Osteoblast (primary cell): ENCODE results near the gene AK3. TPM values are rescaled to one million over a fixed set of nuclear protein-coding genes. Genes with fewer than 3 reads are reported as not detected.

Source experiments
- DNase-seq: peaks from one replicate; pipeline ENCODE4 v3.0.0; 2011; ENCODE audit warnings: low spot score, mixed read lengths; ENCODE audit not compliant: insufficient read length; ENCODE audit errors: missing footprints
- H2AFZ ChIP-seq: 2 replicates; pipeline ENCODE4 v1.6.0; 2011; ENCODE audit warnings: mild to moderate bottlenecking, low read length
- H3K27ac ChIP-seq: 2 replicates; pipeline ENCODE4 v1.5.1; 2011; ENCODE audit warnings: mild to moderate bottlenecking, low read depth, low read length, moderate library complexity
- H3K27me3 ChIP-seq: 2 replicates; pipeline ENCODE4 v1.6.0; 2012; ENCODE audit warnings: mild to moderate bottlenecking, control low read depth, inconsistent platforms, low read length, moderate library complexity; ENCODE audit not compliant: insufficient read depth
- H3K36me3 ChIP-seq: 2 replicates; pipeline ENCODE4 v1.5.1; 2011; ENCODE audit warnings: mild to moderate bottlenecking, low read length, control low read depth, moderate library complexity; ENCODE audit not compliant: insufficient read depth
- H3K4me1 ChIP-seq: 2 replicates; pipeline ENCODE4 v1.5.1; 2011; ENCODE audit warnings: mild to moderate bottlenecking, low read length, control low read depth, moderate library complexity; ENCODE audit not compliant: insufficient read depth
- H3K4me2 ChIP-seq: 2 replicates; pipeline ENCODE4 v1.6.0; 2011; ENCODE audit warnings: mild to moderate bottlenecking, low read length; ENCODE audit not compliant: insufficient read depth
- H3K4me3 ChIP-seq: fragments of 200-600 bp; sonication (generic); 3 replicates; pipeline ENCODE4 v1.5.1; 2012; ENCODE audit warnings: mild to moderate bottlenecking, low read length, inconsistent platforms; ENCODE audit not compliant: insufficient read depth
- H3K79me2 ChIP-seq: 2 replicates; pipeline ENCODE4 v1.6.0; 2012; ENCODE audit warnings: mild to moderate bottlenecking, low read length, control low read depth, inconsistent platforms; ENCODE audit not compliant: insufficient read depth
- H3K9me3 ChIP-seq: 2 replicates; pipeline ENCODE4 v1.5.1; 2011; ENCODE audit warnings: low read depth, low read length, control low read depth
- H4K20me1 ChIP-seq: 2 replicates; pipeline ENCODE4 v1.6.0; 2012; ENCODE audit warnings: mild to moderate bottlenecking, low read length, control low read depth; ENCODE audit not compliant: insufficient read depth
- total RNA-seq: library from RNA; depleted of rRNA; stranded (reverse); fragments of >200 nt; gene quantifications from 2 replicates; pipeline ENCODE4 v1.2.3, GENCODE V29; 2012
- TF ChIP-seq, protein P1 (sequence below): IDR thresholded peaks from 2 replicates; pipeline ENCODE4 v1.5.1; 2011; ENCODE audit warnings: mild to moderate bottlenecking, low read depth, low read length, moderate library complexity; ENCODE audit errors: extremely low read depth

The AK3 gene
- total RNA-seq, 1 donor, result 48.9 TPM

DNA sequence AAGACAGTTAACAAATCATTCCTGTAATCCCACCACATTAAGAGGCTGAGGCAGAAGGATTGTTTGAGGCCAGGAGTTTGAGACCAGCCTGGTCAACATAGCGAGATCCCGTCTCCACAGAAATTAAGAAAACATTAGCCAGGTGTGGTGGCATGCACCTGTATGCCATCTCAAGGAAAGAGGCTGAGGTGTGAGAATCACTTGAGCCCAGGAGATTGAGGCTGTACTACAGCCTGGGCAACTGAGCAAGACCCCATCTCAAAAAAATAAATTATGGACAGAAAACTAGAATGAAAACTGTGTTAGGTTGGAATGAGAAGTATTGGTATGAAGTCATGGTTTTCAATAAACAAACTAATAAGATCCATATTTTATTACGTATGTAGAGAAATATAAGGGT lies 23.0 kb upstream of the AK3 start:
- no peak overlapping the region for H3K4me3 ChIP-seq
- no peak overlapping the region for H2AFZ ChIP-seq
- H3K36me3 ChIP-seq, result no peaks in the 10 kb centered on the region
- peaks cover 4% of the 10 kb centered on the region for H3K27me3 ChIP-seq
- no peak for DNase-seq
- no peaks in the 10 kb centered on the region for H3K9me3 ChIP-seq
- no peaks in the 10 kb centered on the region for H3K79me2 ChIP-seq
- peaks cover 9% of the 10 kb centered on the region for H3K4me1 ChIP-seq
- no peaks in the 10 kb centered on the region for H4K20me1 ChIP-seq
- no peak overlapping the region for H3K4me2 ChIP-seq
- no peak overlapping the region for H3K27ac ChIP-seq
- TF ChIP-seq, protein P1, sequence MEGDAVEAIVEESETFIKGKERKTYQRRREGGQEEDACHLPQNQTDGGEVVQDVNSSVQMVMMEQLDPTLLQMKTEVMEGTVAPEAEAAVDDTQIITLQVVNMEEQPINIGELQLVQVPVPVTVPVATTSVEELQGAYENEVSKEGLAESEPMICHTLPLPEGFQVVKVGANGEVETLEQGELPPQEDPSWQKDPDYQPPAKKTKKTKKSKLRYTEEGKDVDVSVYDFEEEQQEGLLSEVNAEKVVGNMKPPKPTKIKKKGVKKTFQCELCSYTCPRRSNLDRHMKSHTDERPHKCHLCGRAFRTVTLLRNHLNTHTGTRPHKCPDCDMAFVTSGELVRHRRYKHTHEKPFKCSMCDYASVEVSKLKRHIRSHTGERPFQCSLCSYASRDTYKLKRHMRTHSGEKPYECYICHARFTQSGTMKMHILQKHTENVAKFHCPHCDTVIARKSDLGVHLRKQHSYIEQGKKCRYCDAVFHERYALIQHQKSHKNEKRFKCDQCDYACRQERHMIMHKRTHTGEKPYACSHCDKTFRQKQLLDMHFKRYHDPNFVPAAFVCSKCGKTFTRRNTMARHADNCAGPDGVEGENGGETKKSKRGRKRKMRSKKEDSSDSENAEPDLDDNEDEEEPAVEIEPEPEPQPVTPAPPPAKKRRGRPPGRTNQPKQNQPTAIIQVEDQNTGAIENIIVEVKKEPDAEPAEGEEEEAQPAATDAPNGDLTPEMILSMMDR, result no peak

DNA sequence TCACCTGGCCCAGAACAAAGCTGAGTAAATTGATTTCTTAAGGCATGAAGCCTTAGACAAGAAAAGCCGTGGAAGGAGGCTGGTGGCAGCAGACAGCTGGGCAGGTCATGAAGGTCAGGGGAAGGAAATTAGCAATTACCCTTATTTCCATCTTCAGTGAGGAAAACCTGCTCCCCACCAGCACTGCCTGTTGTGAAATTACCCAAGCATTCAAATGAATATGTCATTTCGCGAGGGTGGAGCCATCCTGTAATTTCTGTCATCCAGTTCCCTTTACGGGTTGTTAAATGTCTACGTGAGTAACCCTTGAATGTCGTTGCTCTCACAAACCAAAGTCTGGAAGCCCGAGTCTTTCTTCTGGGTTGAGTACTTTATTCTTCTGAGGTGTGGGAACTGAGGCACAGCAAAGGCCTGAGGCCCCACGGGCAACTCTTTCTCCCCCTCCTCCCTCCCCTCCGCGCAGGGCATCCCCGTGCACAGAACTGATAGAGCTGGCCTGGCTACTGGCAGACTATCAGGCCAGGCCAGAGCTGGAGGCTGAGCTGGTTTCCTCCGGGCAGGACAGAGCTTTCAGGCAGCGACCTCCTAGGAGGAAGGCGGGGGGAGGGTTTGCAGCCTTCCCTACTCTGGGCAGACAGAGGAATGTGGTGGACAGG lies 22.0 kb upstream of the AK3 start:
- peak overlapping the region; percentile 71 for H3K4me2 ChIP-seq
- H2AFZ ChIP-seq, result peak overlapping the region; percentile 56
- no peaks in the 10 kb centered on the region for H4K20me1 ChIP-seq
- peak overlapping the region; percentile 54 for H3K4me3 ChIP-seq
- H3K27ac ChIP-seq, result no peak overlapping the region
- no peaks in the 10 kb centered on the region for H3K9me3 ChIP-seq
- H3K79me2 ChIP-seq, result no peaks in the 10 kb centered on the region
- DNase-seq, result peak; percentile 73
- peaks cover 4% of the 10 kb centered on the region for H3K27me3 ChIP-seq
- no peaks in the 10 kb centered on the region for H3K36me3 ChIP-seq
- H3K4me1 ChIP-seq, result peaks cover 7% of the 10 kb centered on the region
- TF ChIP-seq, protein P1, result no peak

DNA sequence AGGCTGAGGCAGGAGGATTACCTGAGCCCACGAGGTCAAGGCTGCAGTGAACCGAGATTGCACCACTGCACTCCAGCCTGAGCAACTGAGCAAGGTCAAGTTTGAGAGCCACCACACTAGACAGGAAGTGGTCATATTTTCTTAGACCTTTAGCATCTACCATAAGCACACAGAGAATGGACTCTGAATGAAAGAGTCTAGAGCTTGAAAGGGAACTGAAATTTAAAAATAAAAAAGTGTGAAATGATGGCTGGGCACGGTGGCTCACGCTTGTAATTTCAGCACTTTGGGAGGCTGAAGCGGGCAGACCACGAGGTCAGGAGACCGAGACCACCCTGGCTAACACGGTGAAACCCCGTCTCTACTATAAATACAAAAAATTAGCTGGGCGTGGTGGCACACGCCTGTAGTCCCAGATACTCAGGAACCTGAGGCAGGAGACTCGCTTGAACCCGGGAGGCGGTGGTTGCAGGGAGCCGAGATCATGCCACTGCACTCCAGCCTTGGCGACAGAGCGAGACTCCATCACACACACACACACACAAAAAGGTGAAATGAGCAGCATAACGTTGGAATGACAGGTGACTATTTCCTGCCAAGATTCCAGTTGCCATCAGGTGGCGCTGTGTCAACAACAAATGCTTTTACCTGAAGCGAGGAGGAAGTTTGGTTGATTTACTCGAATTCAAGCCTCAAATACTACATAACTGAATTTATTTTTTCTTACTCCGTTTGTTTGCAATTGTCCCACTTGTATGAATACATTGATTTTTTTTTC lies 21.3 kb upstream of the AK3 start:
- Histone ChIP-seq H3K9me3 (no peaks in the 10 kb centered on the region), H4K20me1 (no peaks in the 10 kb centered on the region), H3K4me2 (peak overlapping the region; percentile 71), H3K27ac (no peak overlapping the region), H3K36me3 (no peaks in the 10 kb centered on the region), H3K4me1 (peaks cover 7% of the 10 kb centered on the region), H3K79me2 (no peaks in the 10 kb centered on the region), H2AFZ (peak overlapping the region; percentile 56), H3K27me3 (peaks cover 8% of the 10 kb centered on the region), H3K4me3 (peak overlapping the region; percentile 54)
- peak; percentile 41 for DNase-seq
- TF ChIP-seq, protein P1, result peak; percentile 71

DNA sequence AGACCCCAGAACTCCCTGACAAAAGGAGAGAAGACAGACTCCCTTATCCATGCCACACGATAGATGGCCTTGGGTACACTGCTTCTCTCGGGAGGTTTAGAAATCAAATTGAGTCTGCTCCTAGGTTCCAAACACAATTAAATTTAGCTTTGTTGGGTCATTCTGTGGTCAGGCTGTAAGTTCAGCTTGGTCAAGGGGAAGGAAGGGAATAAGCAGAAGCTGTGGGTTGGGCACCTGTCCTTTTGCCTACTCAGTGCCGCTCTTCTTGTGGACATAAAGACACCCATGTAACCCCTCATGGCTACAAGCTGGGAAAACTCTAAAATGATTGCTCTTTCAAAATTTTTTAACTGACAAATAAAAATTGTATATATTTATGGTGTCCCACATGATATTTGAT lies 19.1 kb upstream of the AK3 start:
- Histone ChIP-seq H3K4me1 (peaks cover 7% of the 10 kb centered on the region), H3K4me3 (no peak overlapping the region), H3K79me2 (no peaks in the 10 kb centered on the region), H4K20me1 (no peaks in the 10 kb centered on the region), H2AFZ (no peak overlapping the region), H3K27ac (no peak overlapping the region), H3K36me3 (no peaks in the 10 kb centered on the region), H3K27me3 (peaks cover 8% of the 10 kb centered on the region), H3K4me2 (no peak overlapping the region), H3K9me3 (no peaks in the 10 kb centered on the region)
- TF ChIP-seq, protein P1, result no peak
- no peak for DNase-seq
